GM23248 (cell line): ENCODE data around the gene HPN. TPM values are rescaled to one million over a fixed set of nuclear protein-coding genes. Genes with fewer than 3 reads are reported as not detected.

Experiments
- DNase-seq: peaks from one replicate; pipeline ENCODE4 v3.0.0-alpha.2; 2015
- H2AFZ ChIP-seq: fragments of 200-600 bp; sonication (generic); 2 replicates; pipeline ENCODE4 v1.6.1; 2016; ENCODE audit warnings: antibody characterized with exemption
- H3F3A ChIP-seq: fragments of 200-600 bp; sonication (generic); 2 replicates; pipeline ENCODE4 v1.6.1; 2016; ENCODE audit warnings: mild to moderate bottlenecking, antibody characterized with exemption, mixed run types; ENCODE audit not compliant: insufficient read depth
- H3K27ac ChIP-seq: fragments of 200-600 bp; sonication (generic); 2 replicates; pipeline ENCODE4 v1.5.1; 2016; ENCODE audit warnings: mild to moderate bottlenecking
- H3K27me3 ChIP-seq: fragments of 200-600 bp; sonication (generic); replicated peaks from 2 replicates; pipeline ENCODE4 v1.6.1; 2016; ENCODE audit warnings: mild to moderate bottlenecking; ENCODE audit not compliant: insufficient read depth
- H3K36me3 ChIP-seq: fragments of 200-600 bp; sonication (generic); 2 replicates; pipeline ENCODE4 v1.6.1; 2016; ENCODE audit warnings: low read depth, mild to moderate bottlenecking
- H3K4me1 ChIP-seq: fragments of 200-600 bp; sonication (generic); 2 replicates; pipeline ENCODE4 v1.6.1; 2016; ENCODE audit warnings: mild to moderate bottlenecking; ENCODE audit not compliant: insufficient read depth
- H3K4me2 ChIP-seq: fragments of 200-600 bp; sonication (generic); one replicate; pipeline ENCODE4 v1.6.1; 2016; ENCODE audit warnings: mild to moderate bottlenecking; ENCODE audit not compliant: unreplicated experiment
- H3K4me3 ChIP-seq: fragments of 200-600 bp; sonication (generic); 2 replicates; pipeline ENCODE4 v1.5.1; 2016; ENCODE audit warnings: mild to moderate bottlenecking
- H3K79me2 ChIP-seq: fragments of 200-600 bp; sonication (generic); 2 replicates; pipeline ENCODE4 v1.6.1; 2016; ENCODE audit warnings: mild to moderate bottlenecking; ENCODE audit not compliant: insufficient read depth
- H3K9ac ChIP-seq: fragments of 200-600 bp; sonication (generic); 2 replicates; pipeline ENCODE4 v1.6.1; 2016; ENCODE audit warnings: mild to moderate bottlenecking
- H3K9me2 ChIP-seq: fragments of 200-600 bp; sonication (generic); 2 replicates; pipeline ENCODE4 v1.6.1; 2016; ENCODE audit warnings: mixed run types, mild to moderate bottlenecking, moderate library complexity; ENCODE audit not compliant: insufficient read depth
- H3K9me3 ChIP-seq: fragments of 200-600 bp; sonication (generic); one replicate; pipeline ENCODE4 v1.6.1; 2017; ENCODE audit warnings: low read depth
- H4K20me1 ChIP-seq: fragments of 200-600 bp; sonication (generic); 2 replicates; pipeline ENCODE4 v1.6.0; 2016; ENCODE audit not compliant: insufficient read depth
- EZH2 ChIP-seq: fragments of 200-600 bp; sonication (generic); IDR thresholded peaks from 2 replicates; pipeline ENCODE4 v1.6.1; 2018; ENCODE audit warnings: antibody characterized with exemption, mild to moderate bottlenecking; ENCODE audit not compliant: insufficient read depth, poor library complexity, severe bottlenecking
- EZH2phosphoT487 ChIP-seq: fragments of 200-600 bp; sonication (generic); IDR thresholded peaks from 2 replicates; pipeline ENCODE4 v1.6.1; 2018; ENCODE audit warnings: antibody characterized with exemption, moderate library complexity, mild to moderate bottlenecking, low read depth; ENCODE audit not compliant: insufficient read depth
- WGBS, 2 experiments: methylation state at CpG; one replicate each; pipeline ENCODE4 v1.1.6; 2015 to 2017; ENCODE audit warnings: low lambda C conversion rate in 2 of 2, low coverage in 1 of 2; ENCODE audit errors: missing lambda C conversion rate in 2 of 2; 5-methylcytosine and 5-hydroxymethylcytosine counted together
- in situ Hi-C: fragments of 300-500 bp; cut with MboI; formaldehyde crosslinking; loops from 2 replicates; pipeline ENCODE4 v1.15.0; 2020
- polyA plus RNA-seq: library from polyadenylated mRNA; unstranded; fragments of >200 nt; fragmentation: Nextera tagmentation; extraction: Ambion mirVana; gene quantifications from 2 replicates; pipeline ENCODE4 v1.2.1, GENCODE V29; 2016
- total RNA-seq: library from RNA; depleted of rRNA; stranded (reverse); fragments of >200 nt; shearing (Covaris generic); gene quantifications from 2 replicates; pipeline ENCODE4 v1.2.3, GENCODE V29; 2014

Gene HPN
- total and polyA plus RNA-seq, 2 experiments from 2014 or later: not detected

DNA sequence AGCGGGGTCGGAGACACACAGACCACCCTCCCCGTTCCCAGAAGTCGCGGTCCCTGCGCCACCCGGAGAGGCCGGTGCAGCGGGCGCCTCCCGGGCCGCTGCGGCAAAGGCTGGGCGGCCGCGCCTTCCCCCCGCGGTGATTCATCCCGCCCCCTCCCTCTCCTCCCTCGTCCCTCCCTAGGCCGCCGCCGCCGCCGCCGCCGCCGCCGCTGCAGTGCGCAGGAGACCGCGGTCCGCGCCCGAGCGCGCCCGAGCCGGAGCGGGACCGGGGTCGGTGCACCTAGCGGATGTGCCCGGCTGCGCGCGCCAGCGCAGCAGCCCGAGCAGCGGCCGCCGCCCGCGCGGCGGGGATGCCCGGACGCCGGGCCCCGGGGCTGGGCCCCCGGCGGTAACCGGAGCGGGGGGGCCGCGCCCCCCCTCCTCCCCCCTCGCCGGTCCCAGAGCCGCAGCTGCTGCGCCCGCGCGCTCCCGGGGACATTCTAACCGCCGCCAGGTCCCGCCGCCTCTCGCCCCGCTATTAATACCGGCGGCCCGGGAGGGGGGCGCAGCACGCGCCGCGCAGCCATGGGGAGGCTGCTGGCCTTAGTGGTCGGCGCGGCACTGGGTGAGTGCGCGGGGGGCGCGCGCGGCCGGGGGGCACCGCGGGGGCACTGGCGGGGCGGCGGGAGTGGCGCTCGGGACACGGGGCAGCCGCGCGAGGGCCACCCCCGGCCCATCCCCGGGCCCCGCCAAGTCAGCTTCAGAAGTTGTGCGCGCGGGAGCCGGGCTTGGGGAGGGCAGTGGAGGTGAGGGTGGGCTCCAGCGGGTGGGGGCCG is 11.1 kb upstream of the HPN start, which contains the start of gene SCN1B:
TSS of gene SCN1B (plus strand) at position 214 of the 815 bp plus-strand sequence. CDS start at position 565, 351 bp downstream.
- H3K4me3 ChIP-seq: peak within 1 kb of the TSS; percentile 69
- peak; percentile 85 for DNase-seq
- H3K27ac ChIP-seq: no peak within 1 kb of the TSS
- H3K4me1 ChIP-seq: no peaks in the 10 kb centered on the region
- H3K9me2 ChIP-seq: no peaks in the 10 kb centered on the region
- H3F3A ChIP-seq: peaks cover 5% of the 10 kb centered on the region
- peak within 1 kb of the TSS; percentile 48 for H3K9ac ChIP-seq
- no peaks in the 10 kb centered on the region for H3K79me2 ChIP-seq
- no peaks in the 10 kb centered on the region for H3K36me3 ChIP-seq
- H2AFZ ChIP-seq: peak within 1 kb of the TSS; percentile 80
- H3K9me3 ChIP-seq: no peaks in the 10 kb centered on the region
- TF ChIP-seq EZH2 (no peak), EZH2phosphoT487 (no peak)
- 1% methylated on average over 87 of the region's 118 CpGs; no CpG with 5 or more reads in 1 of the 2 experiments for WGBS, 2 experiments
- H3K27me3 ChIP-seq: no peaks in the 10 kb centered on the region
- in situ Hi-C loops: no loop called here
- H4K20me1 ChIP-seq: no peaks in the 10 kb centered on the region
- H3K4me2 ChIP-seq: peak within 1 kb of the TSS; percentile 78

DNA sequence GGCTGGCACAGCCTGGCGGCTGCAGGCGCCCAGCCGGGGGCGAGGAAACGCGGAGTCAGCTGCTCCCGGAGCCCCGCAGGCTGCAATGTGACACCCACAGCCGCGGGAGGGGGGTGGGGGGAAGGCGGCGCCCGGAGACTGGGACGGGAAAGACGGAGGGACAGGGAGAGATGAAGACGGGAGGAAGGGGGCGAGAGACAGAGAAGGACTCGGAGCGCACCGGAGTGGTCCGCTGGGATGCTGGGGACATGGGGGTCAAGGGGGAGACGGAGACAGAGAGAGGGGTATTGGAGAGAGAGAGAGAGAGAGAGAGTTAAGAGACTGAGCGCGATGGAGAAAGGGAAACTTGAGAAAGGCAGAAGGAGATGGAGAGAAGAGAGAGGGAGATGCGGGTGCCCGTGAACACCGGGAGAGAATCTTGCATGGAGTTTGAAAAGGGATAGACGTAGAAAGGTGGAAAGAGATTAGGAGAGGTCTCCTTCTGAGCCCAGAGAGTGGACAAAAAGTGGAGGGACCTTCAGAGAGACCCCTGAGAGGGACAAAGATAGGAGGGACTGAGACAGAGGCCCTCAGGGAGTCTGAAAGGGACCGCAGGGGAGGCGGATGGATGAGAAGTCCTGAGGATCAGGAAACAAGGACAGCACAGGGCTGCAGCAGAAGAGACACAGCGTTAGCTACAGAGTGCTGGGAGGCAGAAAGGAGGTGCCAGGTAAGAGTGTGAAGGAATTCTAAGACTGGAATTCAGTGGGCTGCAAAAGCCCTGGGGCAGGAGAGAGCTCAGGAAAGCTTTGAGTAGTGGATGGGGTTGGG is 10.2 kb upstream of the HPN start:
- H3F3A ChIP-seq: peaks cover 5% of the 10 kb centered on the region
- in situ Hi-C loops: no loop called here
- no peak overlapping the region for H3K27ac ChIP-seq
- H3K27me3 ChIP-seq: no peaks in the 10 kb centered on the region
- peak overlapping the region; percentile 78 for H3K4me2 ChIP-seq
- 5 to 13% methylated on average over 9 to 31 of the region's 31 CpGs for WGBS, 2 experiments
- no peak overlapping the region for H3K9ac ChIP-seq
- TF ChIP-seq EZH2phosphoT487: no peak
- no peak for TF ChIP-seq EZH2
- peak overlapping the region; percentile 80 for H2AFZ ChIP-seq
- peak; percentile 50 for DNase-seq
- H3K4me1 ChIP-seq: no peaks in the 10 kb centered on the region
- H3K79me2 ChIP-seq: no peaks in the 10 kb centered on the region
- H3K9me2 ChIP-seq: no peaks in the 10 kb centered on the region
- H3K4me3 ChIP-seq: peak overlapping the region; percentile 69
- no peaks in the 10 kb centered on the region for H4K20me1 ChIP-seq
- H3K9me3 ChIP-seq: no peaks in the 10 kb centered on the region
- no peaks in the 10 kb centered on the region for H3K36me3 ChIP-seq

DNA sequence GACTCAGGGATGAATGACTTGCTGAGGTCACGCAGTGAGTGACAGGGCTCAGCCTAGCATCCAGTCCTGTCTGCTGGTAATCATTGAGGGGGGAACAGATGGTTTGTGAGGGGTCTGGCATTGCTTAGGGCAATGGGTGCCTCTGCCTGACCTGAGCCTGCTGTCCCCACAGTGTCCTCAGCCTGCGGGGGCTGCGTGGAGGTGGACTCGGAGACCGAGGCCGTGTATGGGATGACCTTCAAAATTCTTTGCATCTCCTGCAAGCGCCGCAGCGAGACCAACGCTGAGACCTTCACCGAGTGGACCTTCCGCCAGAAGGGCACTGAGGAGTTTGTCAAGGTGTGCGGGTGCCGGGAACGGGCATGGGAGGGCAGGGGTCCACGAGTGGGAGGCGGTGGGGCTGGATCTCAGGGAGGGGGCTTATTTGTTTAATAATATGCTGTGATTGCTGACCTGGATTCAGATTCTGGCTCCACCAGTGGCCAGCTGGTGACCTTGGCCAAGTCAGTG is 9.1 kb upstream of the HPN start:
- Histone ChIP-seq H3K9me2 (no peaks in the 10 kb centered on the region), H3F3A (peaks cover 5% of the 10 kb centered on the region)
- in situ Hi-C loops: no loop called here

More for the DNA sequence above, 9.1 kb upstream of the HPN start:
- Histone ChIP-seq H4K20me1 (no peaks in the 10 kb centered on the region), H3K9ac (no peak overlapping the region), H3K4me1 (no peaks in the 10 kb centered on the region), H3K27me3 (no peaks in the 10 kb centered on the region), H3K27ac (no peak overlapping the region), H2AFZ (no peak overlapping the region), H3K4me2 (no peak overlapping the region), H3K4me3 (no peak overlapping the region), H3K9me3 (no peaks in the 10 kb centered on the region), H3K79me2 (no peaks in the 10 kb centered on the region), H3K36me3 (no peaks in the 10 kb centered on the region)
- 93 to 95% methylated on average over 16 to 17 of the region's 17 CpGs for WGBS, 2 experiments
- no peak for DNase-seq
- TF ChIP-seq EZH2phosphoT487 (no peak), EZH2 (no peak)
